ENCODE results near the gene TNFRSF13B.
"Not testable (repeated sequence)": the region's sequence is repeated elsewhere in the genome, so short reads cannot be mapped to it uniquely, and the experiment has no call there.

Gene TNFRSF13B

GRCh38 chr17:16971458-16972338, at the start of gene TNFRSF13B:
TSS of gene TNFRSF13B (minus strand) at chr17:16972118. CDS start at chr17:16972075, 43 bp downstream.
- DNase-seq (ENCODE audit: extremely low read depth in 1 of 2, low read depth in 1 of 2), result no peak

- no peak for DNase-seq (ENCODE audit: extremely low read depth in 1 of 2, low read depth in 1 of 2)
Observed at GRCh38 chr17:17021194-17021863, 49.4 kb upstream of the TNFRSF13B start.

DNA sequence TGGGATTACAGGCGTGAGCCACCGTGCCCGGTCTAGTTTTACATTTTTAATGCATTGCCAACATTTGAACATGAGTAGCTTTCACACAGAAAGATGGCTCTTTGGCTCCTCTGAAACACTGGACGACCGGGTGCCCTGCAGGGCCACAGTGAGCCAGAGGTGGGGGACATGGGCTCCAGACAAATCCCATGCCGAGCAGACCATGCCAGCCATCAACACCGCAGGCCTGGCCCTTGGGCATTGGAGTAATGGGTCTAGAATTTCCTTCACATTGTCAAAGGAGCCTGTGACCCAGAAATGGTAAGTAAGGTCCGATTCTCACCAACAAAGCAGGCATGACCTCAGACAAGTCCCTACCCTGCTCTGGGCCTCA, 48.9 kb upstream of the TNFRSF13B start:
- no peak for DNase-seq (ENCODE audit: extremely low read depth in 1 of 2, low read depth in 1 of 2)

DNA sequence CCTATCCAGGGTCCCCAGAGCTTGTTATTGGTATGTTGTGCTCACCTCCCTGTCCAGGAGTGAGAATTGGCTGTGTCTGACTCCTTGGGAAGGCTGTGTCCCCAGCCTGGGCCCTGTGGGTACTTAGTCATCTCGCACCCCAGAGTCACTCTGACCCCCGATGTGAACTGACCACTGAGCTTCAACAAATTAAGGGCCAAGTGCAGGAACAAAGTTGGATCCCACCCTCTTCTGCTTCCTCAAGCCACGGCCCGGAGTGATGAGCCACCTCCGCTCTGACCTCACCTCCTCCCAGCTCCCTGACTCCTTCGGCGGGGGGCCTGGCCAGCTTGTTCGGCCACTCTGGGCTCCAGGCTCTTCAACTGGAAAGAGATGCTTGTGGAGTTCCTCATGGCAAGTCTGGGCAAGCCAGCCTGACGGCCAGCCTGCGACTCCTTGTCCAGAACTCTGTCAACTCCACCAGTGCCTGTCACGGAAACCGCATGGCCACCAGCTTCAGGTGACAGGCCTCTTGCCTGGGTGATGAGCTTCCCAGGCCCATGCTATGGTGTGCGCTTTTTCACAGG, 48.1 kb upstream of the TNFRSF13B start:
- no peak for DNase-seq (ENCODE audit: extremely low read depth in 1 of 2, low read depth in 1 of 2)

DNA sequence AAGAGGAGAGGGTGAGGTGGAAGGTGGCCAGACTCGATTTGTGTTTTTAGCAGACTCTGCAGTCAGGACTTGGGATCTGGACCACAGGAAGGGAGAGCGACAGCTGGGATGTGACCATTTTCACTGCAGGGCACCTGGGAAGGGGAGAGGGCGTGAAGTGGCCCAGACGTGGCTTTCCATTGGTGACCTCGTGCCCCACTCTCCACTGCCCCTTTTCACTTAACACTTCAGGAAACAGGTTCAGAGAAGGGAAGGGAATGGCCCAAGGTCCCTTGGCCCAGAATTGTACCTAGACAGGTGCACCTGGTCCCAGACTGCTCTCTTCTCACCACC, 47.5 kb upstream of the TNFRSF13B start:
- DNase-seq (ENCODE audit: extremely low read depth in 1 of 2, low read depth in 1 of 2), result no peak

DNA sequence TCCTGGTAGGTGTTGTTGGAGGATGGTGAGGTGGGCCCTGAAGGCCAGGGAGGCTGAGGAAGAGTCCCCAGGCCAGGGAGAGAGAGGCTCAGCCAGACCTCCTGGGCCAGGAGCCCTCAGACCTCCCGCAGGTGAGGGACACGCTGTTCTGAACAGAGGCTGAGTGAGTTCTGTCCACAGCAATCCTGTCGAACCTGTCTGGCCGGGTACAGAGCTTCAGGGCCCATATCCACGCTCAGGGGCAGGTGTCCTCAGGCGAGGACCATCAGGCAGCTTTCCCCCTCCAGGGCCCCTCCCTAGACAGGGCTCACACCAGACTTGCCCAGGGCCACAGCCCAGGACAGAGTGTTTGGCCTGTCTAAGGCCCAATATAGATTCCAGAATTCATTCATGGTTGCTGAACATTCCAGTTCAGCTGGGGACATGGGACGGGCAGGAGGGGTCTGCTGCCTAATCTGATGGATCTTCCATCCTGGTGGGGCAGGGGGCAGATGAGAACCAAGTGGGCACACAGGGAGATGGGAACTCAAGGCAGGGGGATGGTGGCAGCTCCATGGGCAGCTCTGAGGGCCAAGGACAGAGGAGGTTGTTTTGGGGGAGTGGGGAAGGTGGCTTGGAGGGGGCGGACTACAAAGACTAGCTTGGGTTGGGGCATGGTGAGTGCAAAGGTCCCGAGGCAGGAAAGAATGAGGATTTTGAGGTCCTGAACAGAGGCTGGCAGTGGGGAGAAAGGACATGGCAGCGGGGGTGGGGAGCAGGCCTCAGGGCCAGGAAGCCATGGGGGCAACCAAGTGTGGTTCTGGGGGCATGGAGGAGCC, 46.9 kb upstream of the TNFRSF13B start:
- no peak for DNase-seq (ENCODE audit: extremely low read depth in 1 of 2, low read depth in 1 of 2)

DNA sequence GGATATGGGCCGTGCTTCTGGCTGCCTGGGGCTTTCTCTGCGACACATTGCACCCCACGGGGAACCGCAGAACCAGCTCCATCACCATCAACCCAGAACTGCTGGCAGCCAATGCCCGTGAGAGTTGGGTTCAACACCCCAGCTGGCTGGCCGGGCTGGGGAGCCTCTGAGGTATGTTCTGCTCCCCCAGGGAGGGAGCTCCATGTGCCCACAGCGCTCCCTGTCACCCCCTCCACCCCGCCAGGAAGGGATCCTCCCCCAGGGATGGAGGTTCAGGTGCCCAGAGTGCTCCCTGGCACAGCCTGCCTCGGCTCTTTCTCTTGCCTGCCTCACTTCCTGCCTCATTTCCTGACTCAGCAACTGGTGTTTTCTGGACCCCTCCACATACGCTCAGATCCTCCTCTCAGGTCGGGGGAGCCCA, 46.1 kb upstream of the TNFRSF13B start:
- DNase-seq (ENCODE audit: extremely low read depth in 1 of 2, low read depth in 1 of 2), result no peak

- DNase-seq (ENCODE audit: extremely low read depth in 1 of 2, low read depth in 1 of 2), result no peak
Observed at GRCh38 chr17:17017343-17018014, 45.6 kb upstream of the TNFRSF13B start.

DNA sequence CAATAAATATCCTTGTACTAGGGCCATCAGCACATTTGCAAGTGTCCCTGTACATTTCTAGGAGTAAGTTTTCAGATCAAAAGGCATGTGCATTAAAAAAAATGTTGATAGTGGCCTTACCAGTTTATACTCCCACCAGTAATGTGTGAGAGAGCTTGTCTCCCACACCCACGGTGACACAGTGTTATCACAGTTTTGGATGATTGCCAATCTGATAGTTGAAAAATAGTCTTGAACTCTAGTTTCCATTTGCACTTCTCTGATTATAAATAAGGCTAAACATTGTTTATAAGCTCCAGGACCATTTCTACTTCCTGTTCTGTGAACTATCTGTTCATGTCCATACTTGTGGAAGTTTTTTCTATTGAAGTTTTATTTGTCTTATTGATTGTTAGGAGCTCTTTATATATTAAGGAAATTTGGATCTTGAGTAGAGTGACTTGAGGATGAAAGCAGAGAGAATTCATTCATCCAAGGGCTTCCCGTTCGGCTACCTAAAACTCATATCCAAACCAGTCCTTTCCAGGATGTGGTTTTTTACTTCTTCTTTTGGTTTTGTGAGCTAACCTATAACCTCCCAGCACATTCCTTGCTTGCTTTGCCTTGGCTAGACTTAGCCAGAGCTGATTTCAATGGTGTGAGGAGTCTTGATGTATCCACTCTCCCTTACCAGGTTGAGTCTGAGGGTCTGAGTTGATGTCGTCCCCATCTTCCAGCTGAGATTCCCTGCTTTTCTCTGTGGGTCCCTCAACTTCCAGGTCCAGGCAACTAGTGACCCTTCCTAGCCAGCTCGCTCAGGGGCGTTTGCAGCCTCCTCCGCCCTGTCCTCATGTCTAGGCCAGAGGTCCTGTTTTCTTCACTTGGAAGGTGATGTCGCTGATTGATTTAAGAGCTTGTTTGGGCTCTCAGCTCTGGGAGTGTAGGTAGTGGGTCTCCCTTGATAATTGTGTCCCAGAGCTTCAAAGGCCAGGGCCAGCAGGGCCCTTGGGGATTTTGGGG, 44.6 kb upstream of the TNFRSF13B start:
- DNase-seq (ENCODE audit: extremely low read depth in 1 of 2, low read depth in 1 of 2), result not testable (repeated sequence)

DNA sequence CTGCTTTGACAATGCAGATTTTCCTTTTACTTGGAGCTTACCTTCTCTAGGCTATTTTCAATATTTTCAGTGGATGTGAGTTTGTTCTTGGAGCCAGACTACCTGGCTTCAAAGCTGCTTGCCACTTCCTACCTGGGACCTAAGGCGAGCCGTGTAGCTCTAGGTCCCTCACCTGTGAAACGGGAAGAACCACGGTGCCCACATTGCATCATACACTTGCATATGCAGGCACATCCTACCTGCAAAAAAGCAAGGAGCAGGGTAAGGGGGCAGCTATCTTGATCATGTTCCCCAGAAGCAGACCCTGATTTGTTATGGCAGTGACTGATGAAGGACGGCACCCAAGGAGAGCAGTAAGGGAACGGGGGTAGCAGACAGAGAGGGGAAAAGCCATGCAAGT, 43.3 kb upstream of the TNFRSF13B start:
- DNase-seq (ENCODE audit: extremely low read depth in 1 of 2, low read depth in 1 of 2), result no peak

DNA sequence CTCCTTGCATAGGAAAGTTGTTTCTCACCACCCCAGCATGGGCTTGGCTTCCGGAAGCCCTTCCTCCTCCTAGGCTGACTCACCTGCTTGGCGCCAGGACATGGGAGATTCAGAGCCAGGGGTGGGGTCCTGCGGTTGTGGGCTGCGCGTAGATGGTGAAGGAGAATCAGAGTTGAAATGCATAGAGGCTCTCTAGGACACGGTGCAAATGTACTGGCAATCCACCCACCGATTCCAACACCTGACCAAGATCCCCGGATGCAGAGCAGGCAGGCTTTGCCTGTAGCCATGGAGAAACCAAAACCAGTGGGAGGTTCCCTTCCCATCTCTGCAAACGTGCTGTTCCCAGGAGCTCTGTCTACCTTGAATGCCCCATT, 42.8 kb upstream of the TNFRSF13B start:
- DNase-seq (ENCODE audit: extremely low read depth in 1 of 2, low read depth in 1 of 2), result not testable (repeated sequence)

DNA sequence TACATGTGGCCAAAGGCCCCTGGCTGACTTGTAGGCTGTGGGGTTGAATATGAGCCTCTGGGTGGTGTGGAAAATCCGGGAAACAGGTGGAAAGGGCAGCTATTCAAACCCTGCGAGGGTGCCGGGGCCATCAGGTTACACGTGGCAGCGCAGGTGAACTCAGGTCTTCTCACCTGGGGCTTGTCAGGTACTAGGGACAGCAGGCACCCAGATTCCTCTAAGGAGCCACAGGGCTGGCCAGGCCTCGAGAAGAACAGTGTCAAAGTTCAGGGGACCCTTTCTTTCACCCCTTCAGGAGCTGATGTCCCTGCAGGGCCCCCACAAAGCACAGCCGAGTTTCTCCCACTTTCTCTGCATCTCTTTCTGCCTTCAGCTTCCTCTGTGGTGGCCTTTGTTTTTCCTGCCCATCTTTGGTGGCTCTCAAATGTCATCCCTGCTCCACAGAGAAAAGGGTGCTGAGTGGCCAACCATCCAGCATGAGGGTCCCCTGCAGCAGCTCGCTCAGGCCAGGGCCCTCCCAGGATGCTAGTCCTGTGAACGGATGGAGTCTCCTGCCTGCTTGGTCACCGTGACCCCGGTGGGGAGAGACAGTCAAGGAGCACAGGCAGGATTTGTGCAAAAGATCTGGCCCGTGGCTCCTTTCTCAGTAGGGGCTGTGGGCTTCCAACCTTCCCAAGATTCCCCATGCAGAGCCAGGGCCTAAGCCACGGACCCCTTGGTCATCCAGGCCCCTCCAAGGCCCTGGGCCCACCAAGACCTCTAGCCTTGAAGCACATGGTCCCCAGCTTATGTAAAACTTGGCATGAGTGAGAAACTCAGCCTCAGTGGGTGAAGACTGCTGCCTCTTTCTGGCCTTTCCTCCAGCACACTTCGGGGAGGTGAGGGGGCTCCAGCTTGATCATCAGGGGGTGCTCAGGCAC, 42.2 kb upstream of the TNFRSF13B start:
- not testable (repeated sequence) for DNase-seq (ENCODE audit: extremely low read depth in 1 of 2, low read depth in 1 of 2)

DNA sequence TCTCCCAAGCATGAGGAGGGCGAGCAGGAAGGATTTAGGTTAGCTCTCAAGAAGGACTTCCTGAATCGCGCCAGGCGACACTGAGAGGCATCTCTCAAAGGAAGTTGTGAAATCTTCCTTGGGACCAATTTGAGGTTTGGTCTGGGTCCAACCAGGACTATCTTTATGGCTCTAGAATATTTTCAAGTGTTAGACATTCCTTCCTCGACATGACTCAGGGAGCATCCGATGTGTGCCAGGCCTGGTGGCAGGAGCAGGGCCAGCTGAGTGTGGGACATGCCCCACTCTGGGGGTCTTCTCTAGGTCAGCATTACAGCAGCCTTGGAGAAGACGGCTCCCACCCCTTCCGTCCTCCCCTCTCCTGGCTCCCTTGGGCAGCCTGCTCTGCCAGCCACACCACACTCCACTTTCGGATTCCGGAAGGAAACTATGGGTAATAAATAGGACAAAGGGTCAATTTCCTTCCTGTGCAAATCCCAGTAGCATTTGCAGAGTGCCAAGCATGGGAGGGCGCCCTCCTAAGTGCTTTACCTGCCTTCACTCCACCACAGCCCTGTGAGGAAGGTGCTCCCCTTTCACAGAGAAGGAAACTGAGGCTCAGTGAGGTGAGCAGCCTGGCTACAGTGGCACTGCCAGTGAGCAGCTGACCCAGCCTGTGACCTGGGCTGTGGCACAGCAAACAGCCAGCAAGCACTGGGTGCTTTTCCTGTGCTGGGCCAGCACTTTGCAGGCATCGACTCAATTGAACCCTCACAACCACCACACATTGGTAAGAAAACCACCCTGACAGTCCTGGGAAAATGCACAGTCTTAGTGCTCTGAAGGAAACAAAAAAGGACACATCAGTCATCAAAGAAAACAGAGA, 39.4 kb upstream of the TNFRSF13B start:
- not testable (repeated sequence) for DNase-seq (ENCODE audit: extremely low read depth in 1 of 2, low read depth in 1 of 2)

DNA sequence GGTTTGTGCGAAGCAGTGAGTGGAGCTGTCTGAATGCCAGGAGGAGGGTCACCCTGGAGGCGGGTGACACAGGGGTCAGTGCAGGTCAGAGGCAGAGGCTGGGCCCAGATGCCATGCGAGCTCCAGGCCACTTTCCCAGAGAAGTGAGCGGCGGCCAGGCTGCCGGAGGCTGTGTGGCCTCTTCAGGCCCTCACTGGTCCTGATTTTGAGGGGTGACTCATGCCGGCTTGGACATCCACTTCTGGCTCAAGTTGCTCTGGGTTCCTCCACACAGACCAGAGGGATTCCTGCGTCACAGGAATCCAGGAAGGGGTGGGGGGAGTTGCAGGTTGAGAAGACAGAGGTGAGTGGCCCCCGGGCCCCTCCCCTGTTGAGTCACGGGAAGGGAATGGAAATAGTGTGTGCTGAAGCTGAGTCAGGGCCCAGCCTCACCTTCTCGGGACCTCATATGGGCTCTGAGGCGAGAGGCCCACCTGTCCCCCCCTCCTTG, 38.7 kb upstream of the TNFRSF13B start:
- DNase-seq (ENCODE audit: extremely low read depth in 1 of 2, low read depth in 1 of 2), result not testable (repeated sequence)

DNA sequence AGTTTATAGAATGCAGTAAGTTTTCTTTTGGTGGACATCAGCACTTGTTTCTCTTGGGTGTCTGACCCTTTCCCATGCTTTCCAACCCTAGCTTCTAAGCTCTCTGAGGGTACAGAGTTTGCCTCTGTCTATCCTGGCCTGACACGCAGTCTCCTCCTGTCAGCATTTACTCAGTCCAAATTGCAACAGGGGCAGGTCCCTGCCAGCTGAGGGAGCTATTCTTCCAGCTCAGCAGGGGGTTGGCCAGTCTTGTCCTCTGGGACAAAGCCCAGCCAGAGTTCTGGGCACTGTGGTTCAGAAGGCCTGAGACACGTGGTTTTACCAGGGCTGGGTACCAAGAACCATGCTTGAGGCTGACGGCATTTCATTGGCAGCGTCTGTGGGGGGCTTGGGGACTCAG, 38.1 kb upstream of the TNFRSF13B start:
- not testable (repeated sequence) for DNase-seq (ENCODE audit: extremely low read depth in 1 of 2, low read depth in 1 of 2)

DNA sequence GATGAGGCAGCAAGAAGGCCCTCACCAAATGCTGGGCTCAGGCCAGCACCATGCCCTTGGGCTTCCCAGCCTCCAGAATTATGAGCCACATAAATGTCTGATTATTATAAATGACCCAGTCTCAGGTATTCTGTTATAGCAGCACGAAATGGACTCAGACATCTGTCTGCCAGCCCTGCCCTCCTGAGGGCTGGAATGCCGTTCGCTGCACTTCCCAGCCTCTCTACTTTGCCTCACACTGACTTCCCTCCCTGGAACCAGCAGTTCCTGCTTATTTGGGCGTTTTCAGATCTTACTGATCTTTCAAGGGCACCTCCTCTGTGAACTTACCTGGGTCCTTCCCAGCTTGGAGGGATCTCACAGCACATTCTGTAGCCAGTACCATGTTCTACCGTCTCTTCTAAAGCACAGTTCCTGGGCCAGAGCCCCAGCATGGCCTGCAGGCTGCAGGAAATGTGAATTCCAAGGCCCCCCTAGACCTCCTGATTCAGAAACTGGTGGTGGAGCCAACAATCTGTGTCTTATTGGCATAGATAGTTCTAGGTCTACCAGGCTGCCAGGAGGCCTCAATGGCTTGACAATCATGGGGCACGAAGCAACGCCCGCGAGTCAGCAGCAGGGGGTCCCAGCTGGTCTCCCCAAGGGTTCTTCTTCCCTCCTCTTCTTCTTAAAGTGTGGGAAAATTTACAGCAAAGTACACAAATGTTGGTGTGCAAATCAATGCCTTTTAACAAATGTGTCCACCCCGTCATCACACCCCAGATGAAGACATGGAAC, 36.9 kb upstream of the TNFRSF13B start:
- not testable (repeated sequence) for DNase-seq (ENCODE audit: extremely low read depth in 1 of 2, low read depth in 1 of 2)

Measured in stimulated activated CD8-positive, alpha-beta memory T cell treated with anti-CD3 and anti-CD28 coated beads, Interleukin-7, amount 100 ng/mL, for 48 hours (primary cell).